Measurements from ENCODE around the gene PTPRG.

- TF ChIP-seq EZH2phosphoT487 (IDR thresholded peaks at IDR 0.05; ENCODE audit: insufficient read depth, low read depth), result no peak
- no peak for TF ChIP-seq EZH2 (IDR thresholded peaks at IDR 0.05; ENCODE audit: insufficient read depth, poor library complexity, severe bottlenecking)
These were observed 264.8 kb downstream of the PTPRG start for GRCh38 chr3:61826161-61826560.

Measured in GM23248 (cell line).